GM21515 (cell line): ENCODE measurements around the gene ADIG.

ENCODE experiments used
- ATAC-seq: cut with Tn5 transposase; IDR thresholded peaks from one replicate; pipeline ENCODE4 v1.9.1; 2021; ENCODE audit not compliant: unreplicated experiment

Gene ADIG

GRCh38 chr20:38581013-38581412 lies at the start of gene ADIG:
TSS of gene ADIG (plus strand) at chr20:38581197. CDS start at chr20:38581251, 54 bp downstream.
- ATAC-seq, result no peak

DNA sequence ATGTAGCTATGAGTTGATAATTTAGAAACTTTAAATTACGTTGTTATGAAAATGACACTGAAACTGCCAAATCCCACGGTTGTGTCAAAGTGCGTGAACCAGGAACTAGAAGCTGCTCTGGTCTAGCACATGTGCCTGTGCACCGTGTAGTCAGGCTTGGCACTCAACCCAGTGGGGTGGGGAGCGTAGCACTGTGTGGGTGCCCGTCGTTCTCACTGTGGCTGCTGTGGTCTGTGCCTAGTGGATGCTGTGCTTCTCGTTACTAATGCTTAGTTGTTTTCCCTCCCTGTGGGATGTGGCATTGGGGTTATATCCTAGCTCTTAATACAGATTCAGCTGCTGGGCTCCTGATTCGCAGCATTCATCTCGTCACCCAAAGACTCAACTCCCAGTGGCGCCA lies 46.2 kb upstream of the ADIG start:
- no peak for ATAC-seq

GRCh38 chr20:38536310-38536709 lies 44.7 kb upstream of the ADIG start:
- ATAC-seq, result no peak

DNA sequence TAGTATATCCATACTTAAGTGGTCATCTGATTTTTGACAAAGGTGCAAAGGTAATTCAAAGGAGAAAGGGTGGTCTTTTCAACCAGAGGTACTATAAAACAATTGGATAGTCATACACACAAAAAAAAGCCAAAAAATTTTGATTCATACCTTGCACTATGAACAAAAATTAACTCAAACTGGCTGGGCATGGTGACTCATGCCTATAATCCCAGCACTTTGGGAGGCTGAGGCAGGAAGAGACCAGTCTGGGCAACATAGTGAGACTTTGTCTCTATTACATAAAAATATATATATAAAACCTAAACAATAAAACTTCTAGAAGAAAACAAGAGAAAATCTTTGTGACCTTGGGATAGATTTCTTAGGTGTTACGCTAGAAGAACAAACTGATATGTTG lies 43.8 kb upstream of the ADIG start:
- no peak for ATAC-seq

- no peak for ATAC-seq
Observed at GRCh38 chr20:38538789-38539188, 42.2 kb upstream of the ADIG start.

DNA sequence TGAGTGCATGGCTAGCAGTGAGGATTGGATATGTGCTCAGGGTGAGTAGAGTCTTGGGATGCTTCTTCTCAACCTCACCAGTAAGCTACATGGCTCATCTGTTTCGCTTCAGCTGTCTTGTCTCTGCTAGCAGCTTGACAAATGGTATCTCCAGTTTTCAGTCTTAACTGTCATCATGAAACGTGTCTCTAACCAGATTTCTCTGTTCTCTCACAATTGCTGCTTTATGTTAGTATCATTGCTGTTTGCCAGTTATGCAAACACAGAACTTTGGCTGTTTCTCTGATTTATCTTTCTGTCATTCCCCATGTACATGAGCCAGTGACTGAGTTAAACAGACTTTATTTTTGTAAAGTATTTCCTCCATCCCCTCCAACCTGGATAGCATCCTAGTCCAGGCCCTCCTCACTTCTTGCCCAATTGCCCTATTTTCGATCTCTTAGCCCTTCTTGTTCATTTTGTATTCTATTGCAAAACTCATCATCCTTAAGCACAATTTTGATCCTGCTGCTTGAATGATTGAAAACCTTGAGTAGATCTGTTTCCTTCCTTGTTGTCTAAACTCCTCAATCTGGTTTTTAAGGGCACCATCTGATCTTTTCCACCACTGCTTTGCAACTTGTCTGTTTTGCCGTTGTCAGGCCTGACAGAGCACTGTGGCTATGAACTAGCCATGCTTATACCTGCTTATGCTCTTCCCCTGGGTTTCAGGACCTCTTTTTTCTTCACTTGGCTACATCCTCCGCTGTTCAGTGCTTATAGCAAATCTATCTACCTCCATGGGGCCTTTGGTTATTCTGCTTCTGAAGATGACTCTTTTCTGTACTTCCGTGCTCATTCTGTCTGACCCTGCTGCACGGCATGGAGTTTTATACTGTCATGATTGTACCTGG lies 37.7 kb upstream of the ADIG start:
- no peak for ATAC-seq

GRCh38 chr20:38545771-38546170 lies 35.2 kb upstream of the ADIG start:
- ATAC-seq, result no peak

- no peak for ATAC-seq
Observed at GRCh38 chr20:38547288-38548085, 33.5 kb upstream of the ADIG start.

DNA sequence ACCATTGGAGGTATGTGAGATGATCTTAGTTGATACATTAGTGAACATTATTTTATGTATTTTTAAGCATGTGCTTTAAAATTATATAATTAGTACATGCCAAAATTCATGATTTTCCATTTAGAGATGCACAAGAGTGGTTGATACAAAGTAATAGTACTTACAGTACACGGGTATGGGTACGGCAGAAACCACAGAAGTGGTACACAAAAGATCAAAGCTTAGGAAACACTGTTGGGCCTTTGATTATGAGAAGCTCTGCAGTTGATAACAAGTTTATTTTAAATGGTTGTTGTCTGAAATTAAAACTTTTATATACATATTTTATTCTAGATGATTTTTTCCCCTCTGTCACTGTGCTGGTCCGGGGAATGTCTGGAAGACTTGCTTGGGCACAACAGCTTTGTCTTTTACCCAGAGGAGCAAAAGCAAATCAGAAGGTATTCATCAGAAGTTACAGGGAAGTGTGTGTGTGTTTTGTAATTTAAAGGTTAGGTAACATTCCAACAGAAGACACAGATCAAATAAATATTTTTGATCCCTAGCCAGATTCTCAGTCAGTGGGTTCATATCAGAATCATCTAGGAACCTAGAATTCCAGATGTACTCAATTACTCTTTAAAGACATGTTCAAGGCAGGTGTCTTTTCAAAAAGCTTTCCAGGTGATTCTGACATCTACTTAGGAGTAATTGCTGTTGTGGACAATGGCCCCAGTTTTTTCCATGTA lies 32.5 kb upstream of the ADIG start:
- ATAC-seq, result no peak

DNA sequence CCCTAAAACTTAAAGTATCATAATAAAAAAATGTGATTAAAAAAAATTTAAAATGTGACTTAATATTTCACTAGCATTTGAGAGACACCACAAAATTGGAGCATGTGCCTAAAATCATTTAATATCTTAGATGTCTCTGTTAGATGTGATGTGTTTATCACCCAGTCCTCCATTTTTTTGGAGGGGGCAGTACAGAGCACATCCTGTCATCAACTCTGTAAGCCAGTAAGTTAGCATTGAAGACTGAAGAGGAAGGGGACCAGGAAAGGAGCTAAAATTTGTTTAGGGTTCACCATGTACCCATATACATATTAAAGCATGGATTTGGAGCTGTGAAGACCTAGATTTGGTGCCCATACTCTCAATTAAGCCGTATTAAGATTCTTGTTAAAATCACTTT lies 30.7 kb upstream of the ADIG start:
- no peak for ATAC-seq

GRCh38 chr20:38551056-38551626 lies 29.9 kb upstream of the ADIG start:
- no peak for ATAC-seq

DNA sequence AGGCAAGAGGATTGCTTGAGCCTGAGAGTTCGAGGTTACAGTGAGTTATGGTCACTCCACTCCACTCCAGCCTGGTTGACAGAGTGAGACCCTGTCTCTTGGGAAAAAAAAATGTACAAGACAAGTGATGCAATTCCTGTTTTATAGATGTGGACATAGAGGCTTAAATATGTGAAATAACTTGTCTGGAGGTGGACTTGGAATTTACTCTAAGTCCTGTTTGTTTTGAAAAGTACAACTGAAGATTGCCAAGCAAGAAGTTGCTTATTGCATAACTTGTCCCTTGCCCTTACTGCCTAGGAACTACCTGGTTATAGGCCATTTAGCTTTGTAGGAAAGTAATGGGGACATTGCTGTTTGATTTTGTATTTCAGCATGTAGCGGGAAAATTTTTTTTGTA lies 26.0 kb upstream of the ADIG start:
- ATAC-seq, result no peak

GRCh38 chr20:38555395-38555794 lies 25.6 kb upstream of the ADIG start:
- ATAC-seq, result no peak

DNA sequence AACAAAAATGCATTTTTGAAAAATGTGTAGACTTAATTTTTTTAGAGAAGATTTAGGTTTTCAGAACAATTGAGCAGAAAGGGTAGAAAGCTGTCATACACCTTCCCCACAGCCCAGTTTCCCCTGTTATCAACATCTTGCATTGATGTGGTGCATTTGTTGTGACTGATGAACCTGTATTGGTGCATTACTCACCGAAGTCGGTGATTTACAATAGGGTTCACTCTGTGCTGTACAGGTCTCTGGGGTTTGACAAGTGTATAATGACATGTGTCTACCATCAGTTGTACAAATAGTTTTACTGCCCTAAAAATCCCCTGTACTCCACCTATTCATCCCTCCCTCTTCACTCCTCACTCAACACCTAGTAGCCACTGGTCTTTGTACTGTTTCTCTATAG lies 23.8 kb upstream of the ADIG start:
- ATAC-seq, result no peak

- ATAC-seq, result no peak
Observed at GRCh38 chr20:38558596-38559360, 22.2 kb upstream of the ADIG start.

GRCh38 chr20:38559764-38560163 lies 21.2 kb upstream of the ADIG start:
- no peak for ATAC-seq

DNA sequence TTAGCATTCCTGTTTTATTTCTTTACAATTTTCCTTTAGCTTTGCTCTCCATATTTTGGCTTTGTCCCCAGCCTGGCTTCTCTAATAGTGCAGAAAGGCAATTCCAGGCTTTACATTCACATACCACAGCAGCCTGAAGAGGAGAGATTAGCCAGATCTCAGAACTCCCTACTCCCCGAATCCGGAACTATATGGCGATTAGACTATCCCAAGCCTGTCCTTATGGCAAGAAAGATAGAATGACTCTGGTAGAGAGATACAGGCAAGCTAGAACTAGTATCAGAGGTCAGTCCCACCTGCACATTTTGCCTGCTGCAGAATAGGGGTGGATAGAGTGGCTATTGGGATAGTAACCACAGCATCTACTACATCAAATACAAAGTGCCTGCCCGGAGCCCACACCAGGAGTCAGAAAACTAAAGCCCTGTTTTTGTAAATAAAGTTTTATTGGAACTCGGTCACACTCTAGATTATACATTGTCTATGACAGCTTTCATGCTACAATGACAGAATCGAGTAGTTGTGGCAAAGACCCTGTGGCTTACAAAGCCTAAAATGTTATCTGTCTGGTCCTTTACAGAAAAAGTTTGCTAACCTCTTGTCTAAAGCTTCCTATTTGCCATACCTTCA lies 17.1 kb upstream of the ADIG start:
- ATAC-seq, result no peak

DNA sequence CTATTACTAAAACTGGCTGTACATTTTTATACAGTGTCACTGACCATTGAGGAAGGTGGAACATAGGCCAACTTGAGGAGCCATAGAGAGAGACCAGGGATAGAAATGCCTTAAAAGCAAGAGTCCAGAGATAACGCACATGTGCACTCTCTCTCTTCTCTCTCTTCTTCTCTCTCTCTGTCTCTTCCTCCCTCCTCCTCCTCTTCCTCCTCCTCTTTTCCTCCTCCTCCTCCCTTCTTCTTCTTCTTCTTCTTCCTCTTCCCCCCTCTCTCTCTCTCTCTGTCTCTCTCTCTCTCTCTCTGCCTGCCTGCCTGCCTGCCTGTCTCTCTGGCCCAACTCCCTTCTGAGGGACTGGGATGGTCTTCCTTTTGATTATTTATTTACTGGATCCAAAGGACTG lies 16.3 kb upstream of the ADIG start:
- no peak for ATAC-seq

DNA sequence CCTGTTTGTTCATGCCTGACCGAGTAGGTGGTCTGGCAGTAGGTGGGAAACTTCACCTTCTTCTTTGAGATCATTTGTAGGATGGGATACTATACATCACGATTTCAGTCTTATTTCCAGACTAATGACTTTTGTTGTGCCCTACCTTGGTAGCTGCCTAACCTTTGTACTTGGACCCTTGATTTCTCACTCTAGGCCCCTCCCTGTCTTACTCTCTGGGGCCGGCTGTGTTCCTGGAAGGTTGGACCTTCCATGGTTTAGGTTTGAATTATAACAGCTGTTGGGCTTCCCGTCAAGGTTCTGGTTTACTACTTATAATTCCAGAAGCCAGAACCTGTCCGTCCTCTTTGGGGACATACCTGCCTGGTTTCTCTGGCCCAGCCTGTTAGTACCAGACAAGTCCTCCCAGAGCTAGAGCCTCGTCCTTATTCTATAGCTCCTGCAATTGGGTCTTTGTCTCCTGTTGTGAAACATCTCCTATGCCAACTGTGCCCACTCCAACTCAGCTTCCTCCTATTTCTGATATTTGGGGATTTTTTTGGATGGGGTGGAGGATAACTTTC lies 14.9 kb upstream of the ADIG start:
- ATAC-seq, result no peak
